HEK293T (cell line): Measurements from ENCODE around the gene VANGL2.

Source experiments
- ELF4 ChIP-seq: fragments of 450-650 bp; IDR thresholded peaks from 2 replicates; pipeline ENCODE4 v1.6.1; 2017; ENCODE audit warnings: antibody characterized with exemption
- FOXA1 ChIP-seq: fragments of 450-650 bp; IDR thresholded peaks from 2 replicates; pipeline ENCODE4 v1.6.1; 2016; ENCODE audit warnings: mild to moderate bottlenecking
- FOXM1 ChIP-seq: fragments of 450-650 bp; IDR thresholded peaks from 2 replicates; pipeline ENCODE4 v1.6.1; 2017; ENCODE audit warnings: mild to moderate bottlenecking, borderline replicate concordance
- L3MBTL2 ChIP-seq: fragments of 450-650 bp; conservative IDR thresholded peaks from 2 replicates; pipeline ENCODE4 v1.6.1; 2016; ENCODE audit warnings: mild to moderate bottlenecking
- PKNOX1 ChIP-seq: fragments of 450-650 bp; IDR thresholded peaks from 2 replicates; pipeline ENCODE4 v1.6.1; 2016
- SP1 ChIP-seq: fragments of 450-650 bp; IDR thresholded peaks from 2 replicates; pipeline ENCODE4 v1.6.1; 2017
- SUZ12 ChIP-seq: fragments of 450-650 bp; IDR thresholded peaks from 2 replicates; pipeline ENCODE4 v1.6.1; 2016; ENCODE audit warnings: mild to moderate bottlenecking
- TARDBP ChIP-seq: fragments of 450-650 bp; IDR thresholded peaks from 2 replicates; pipeline ENCODE4 v1.6.1; 2016
- ZNF384 ChIP-seq: fragments of 450-650 bp; IDR thresholded peaks from 2 replicates; pipeline ENCODE4 v1.6.1; 2016

- TF ChIP-seq PKNOX1, result no peak
- no peak for TF ChIP-seq SP1
- no peak for TF ChIP-seq SUZ12
- no peak for TF ChIP-seq TARDBP
- TF ChIP-seq FOXM1, result no peak
- no peak for TF ChIP-seq L3MBTL2
- no peak for TF ChIP-seq ZNF384
- no peak for TF ChIP-seq FOXA1
- no peak for TF ChIP-seq ELF4
Observed at GRCh38 chr1:160400646-160401486, 502 bp downstream of the VANGL2 start.
